Pancreas (tissue), 10 donors: Measurements from ENCODE around the gene FYB1. TPM values are rescaled to one million over a fixed set of nuclear protein-coding genes. Genes with fewer than 3 reads are reported as not detected.

Experiments
- ATAC-seq, 4 donors: fragments of 200-7000 bp; cut with Tn5 transposase; one replicate each; pipeline versions ENCODE4 v1.8.0 to v1.9.1; 2020; ENCODE audit warnings: mild to moderate bottlenecking in 4 of 4, moderate library complexity in 4 of 4
- DNase-seq, 6 donors: peaks; one replicate each; pipeline ENCODE4 v3.0.0-alpha.2; 2020
- FAIRE-seq: peaks from 2 replicates; lab custom pipeline; 2012; peaks lifted over from hg19 to GRCh38; lab: Jason Lieb, UNC
- H3K27ac ChIP-seq, 4 donors: fragments of 200-600 bp; sonication (generic); 1 replicate in 3 of 4; 2 replicates in 1 of 4; pipeline versions ENCODE4 v1.5.0 to v1.8.0; 2020
- H3K27me3 ChIP-seq, 4 donors: fragments of 200-600 bp; one replicate each; pipeline ENCODE4 v1.8.0; 2021
- H3K36me3 ChIP-seq, 3 donors: fragments of 200-600 bp; sonication (generic) in 1 of 3; one replicate each; pipeline versions ENCODE4 v1.5.0 to v1.8.0; 2020 to 2021
- H3K4me1 ChIP-seq, 3 donors: fragments of 200-600 bp; one replicate each; pipeline ENCODE4 v1.8.0; 2021
- H3K4me3 ChIP-seq, 4 donors: fragments of 200-600 bp; sonication (generic) in 2 of 4; one replicate each; pipeline versions ENCODE4 v1.5.0 to v1.8.0; 2020 to 2021
- H3K9me3 ChIP-seq, 4 donors: fragments of 200-600 bp; one replicate each; pipeline ENCODE4 v1.8.0; 2021
- WGBS, 2 donors: extraction: QIAGEN DNeasy Blood & Tissue Kit; methylation state at CpG; one replicate each; pipeline ENCODE4 v1.1.7; 2013; 5-methylcytosine and 5-hydroxymethylcytosine counted together
- intact Hi-C, 3 donors: fragments of 100-400 bp; cut with DNase I; formaldehyde crosslinking; loops; one replicate each; pipeline versions ENCODE4 v1.11.1 to v1.14.2; 2022
- polyA plus RNA-seq, 2 donors: library from polyadenylated mRNA; stranded (reverse); fragments of 200-250 nt; gene quantifications; one replicate each; pipeline ENCODE4 v1.2.3, GENCODE V29; 2013
- total RNA-seq, 6 donors: library from RNA; stranded (reverse); fragmentation: NEBNext Ultra II Directional in 4 of 6; extraction: Animal tissue kit (Norgen Biotek cat#: 25700) in 4 of 6; gene quantifications; one replicate each; pipeline versions ENCODE4 v1.2.1 to v1.2.4, GENCODE V29; 2021 to 2023
- TF ChIP-seq, protein P1 (sequence below), 4 donors: fragments of 200-600 bp; sonication (generic) in 3 of 4; IDR thresholded peaks; one replicate each; pipeline versions ENCODE4 v1.5.0 to v1.8.0; 2021; ENCODE audit warnings: antibody characterized with exemption in 4 of 4
- donor health status: healthy with polysubstance abuse.
- donor health status: DM: no; HTN: no; CAD: no; lungs with moderate emphysema.
- donor health status: DM: no; HTN: no; CAD: no.
- donor health status: control.
- donor health status: control.
- donor health status: Bipolar disorder and iron deficiency.
- donor health status: DM: yes; HTN: yes; CAD: no.
- donor health status: DM: no; HTN: no; CAD: no.
- donor health status: DM: no; HTN: no; CAD: no.
- donor health status: DM: yes; HTN: yes; CAD: no.

FYB1 gene
- total and polyA plus RNA-seq, 8 donors, result 0.49 to 16.9 (median 1.6) TPM

DNA sequence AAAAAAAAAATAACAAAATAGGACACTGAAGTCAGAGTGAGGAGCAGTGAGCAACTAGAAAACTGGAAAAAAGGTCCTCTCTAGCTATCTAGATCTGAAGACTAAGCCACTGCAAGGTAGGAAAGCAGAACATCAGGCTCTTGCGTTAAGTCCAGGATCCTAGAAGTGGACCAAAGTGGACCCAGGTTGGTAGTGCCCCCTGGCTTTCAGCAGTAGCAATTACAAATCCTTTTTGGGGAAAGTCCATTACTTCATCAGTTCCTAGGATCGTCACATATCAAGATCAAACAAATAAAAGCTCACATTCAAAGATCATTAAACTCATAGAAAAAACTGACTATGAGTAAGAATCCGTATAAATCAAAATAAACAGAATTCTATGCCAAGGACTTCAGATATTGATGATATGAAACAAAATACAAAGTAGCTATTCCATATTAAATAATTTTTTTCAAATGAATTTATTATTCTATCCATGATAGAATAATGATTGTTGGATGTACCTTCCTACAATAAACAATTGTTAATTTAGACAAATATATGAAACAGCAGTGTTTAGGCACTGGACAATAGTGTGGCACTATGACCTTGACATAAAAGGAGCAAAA lies 138.7 kb downstream of the FYB1 start:
- H3K4me1 ChIP-seq, result peaks cover 0 to 4% (median 0%) of the 10 kb centered on the region in 3 donors
- no peaks in the 10 kb centered on the region for H3K9me3 ChIP-seq
- H3K4me3 ChIP-seq, result no peak overlapping the region
- intact Hi-C loops, result no loop called here
- no peaks in the 10 kb centered on the region for H3K27me3 ChIP-seq
- peak; percentile 80 for FAIRE-seq
- DNase-seq, result peak in 4 of 6 donors; percentile 40 to 67 (median 48)
- no peaks in the 10 kb centered on the region for H3K36me3 ChIP-seq
- no peak overlapping the region for H3K27ac ChIP-seq
- WGBS, 2 donors, result 3 to 6% methylated on average over 3 of the region's 3 CpGs
- TF ChIP-seq, protein P1, sequence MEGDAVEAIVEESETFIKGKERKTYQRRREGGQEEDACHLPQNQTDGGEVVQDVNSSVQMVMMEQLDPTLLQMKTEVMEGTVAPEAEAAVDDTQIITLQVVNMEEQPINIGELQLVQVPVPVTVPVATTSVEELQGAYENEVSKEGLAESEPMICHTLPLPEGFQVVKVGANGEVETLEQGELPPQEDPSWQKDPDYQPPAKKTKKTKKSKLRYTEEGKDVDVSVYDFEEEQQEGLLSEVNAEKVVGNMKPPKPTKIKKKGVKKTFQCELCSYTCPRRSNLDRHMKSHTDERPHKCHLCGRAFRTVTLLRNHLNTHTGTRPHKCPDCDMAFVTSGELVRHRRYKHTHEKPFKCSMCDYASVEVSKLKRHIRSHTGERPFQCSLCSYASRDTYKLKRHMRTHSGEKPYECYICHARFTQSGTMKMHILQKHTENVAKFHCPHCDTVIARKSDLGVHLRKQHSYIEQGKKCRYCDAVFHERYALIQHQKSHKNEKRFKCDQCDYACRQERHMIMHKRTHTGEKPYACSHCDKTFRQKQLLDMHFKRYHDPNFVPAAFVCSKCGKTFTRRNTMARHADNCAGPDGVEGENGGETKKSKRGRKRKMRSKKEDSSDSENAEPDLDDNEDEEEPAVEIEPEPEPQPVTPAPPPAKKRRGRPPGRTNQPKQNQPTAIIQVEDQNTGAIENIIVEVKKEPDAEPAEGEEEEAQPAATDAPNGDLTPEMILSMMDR (IDR thresholded peaks at IDR 0.05), result peak; percentile 61 to 74 (median 69)
- peak; percentile 91 to 99 (median 95) for ATAC-seq

DNA sequence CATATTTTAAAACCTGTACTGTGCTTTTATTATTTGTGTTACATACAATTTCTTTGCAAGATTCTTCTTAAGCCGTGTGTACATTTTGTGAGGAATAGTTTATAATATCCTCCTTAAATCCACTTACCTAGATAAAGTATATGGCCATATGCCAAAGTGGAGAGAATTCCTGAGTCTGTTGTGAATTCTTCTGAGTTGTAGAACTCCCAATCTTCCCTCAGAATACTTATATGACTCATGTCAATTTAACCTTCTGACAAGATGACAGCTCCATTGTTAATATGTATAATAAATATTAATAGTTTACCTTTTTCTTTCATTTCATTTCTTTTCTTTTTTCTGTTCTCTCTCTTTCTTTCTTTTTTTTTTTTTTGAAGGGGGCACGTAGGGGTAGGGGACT lies 139.2 kb downstream of the FYB1 start:
- H3K27me3 ChIP-seq, result no peaks in the 10 kb centered on the region
- H3K36me3 ChIP-seq, result no peaks in the 10 kb centered on the region
- 60 to 67% methylated on average over 2 of the region's 2 CpGs for WGBS, 2 donors
- no peak overlapping the region for H3K27ac ChIP-seq
- intact Hi-C loops, result no loop called here
- no peak overlapping the region for H3K4me3 ChIP-seq
- FAIRE-seq, result no peak
- DNase-seq, result no peak
- TF ChIP-seq, protein P1 (IDR thresholded peaks at IDR 0.05), result no peak
- no peaks in the 10 kb centered on the region for H3K9me3 ChIP-seq
- peaks cover 0 to 4% (median 3%) of the 10 kb centered on the region in 3 donors for H3K4me1 ChIP-seq
- ATAC-seq, result no peak

DNA sequence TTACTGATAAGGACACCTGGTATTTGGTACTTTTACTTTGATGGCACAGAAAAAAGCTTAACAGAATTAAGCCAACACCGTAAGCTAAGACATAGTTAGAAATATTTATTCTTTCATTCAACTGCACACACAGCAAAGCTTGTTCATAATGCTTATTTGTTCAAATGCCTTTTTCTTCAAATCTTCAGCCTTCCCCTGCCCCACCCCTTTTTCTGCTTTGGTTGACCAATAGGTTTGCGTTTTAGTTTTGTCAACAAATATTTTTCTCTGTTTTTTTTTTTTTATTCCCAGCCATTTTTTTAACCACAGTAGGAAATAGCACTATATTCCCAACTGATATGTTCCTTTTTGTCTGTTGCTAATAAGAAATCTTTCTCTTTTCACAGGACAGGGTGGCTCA lies 140.2 kb downstream of the FYB1 start:
- no peak for FAIRE-seq
- Histone ChIP-seq H3K27ac (no peak overlapping the region), H3K36me3 (no peaks in the 10 kb centered on the region), H3K4me3 (no peak overlapping the region), H3K4me1 (peaks cover 0 to 4% (median 3%) of the 10 kb centered on the region in 3 donors), H3K9me3 (no peaks in the 10 kb centered on the region), H3K27me3 (no peaks in the 10 kb centered on the region)
- WGBS, 2 donors, result 44 to 48% methylated on average over 2 of the region's 2 CpGs
- DNase-seq, result no peak
- ATAC-seq, result no peak
- TF ChIP-seq, protein P1 (IDR thresholded peaks at IDR 0.05), result no peak
- intact Hi-C loops, result loop anchor here in 1 of 3 donors (10.0 kb wide), 1 partner anchor 54 kb away; no protein-coding TSS in a partner anchor

DNA sequence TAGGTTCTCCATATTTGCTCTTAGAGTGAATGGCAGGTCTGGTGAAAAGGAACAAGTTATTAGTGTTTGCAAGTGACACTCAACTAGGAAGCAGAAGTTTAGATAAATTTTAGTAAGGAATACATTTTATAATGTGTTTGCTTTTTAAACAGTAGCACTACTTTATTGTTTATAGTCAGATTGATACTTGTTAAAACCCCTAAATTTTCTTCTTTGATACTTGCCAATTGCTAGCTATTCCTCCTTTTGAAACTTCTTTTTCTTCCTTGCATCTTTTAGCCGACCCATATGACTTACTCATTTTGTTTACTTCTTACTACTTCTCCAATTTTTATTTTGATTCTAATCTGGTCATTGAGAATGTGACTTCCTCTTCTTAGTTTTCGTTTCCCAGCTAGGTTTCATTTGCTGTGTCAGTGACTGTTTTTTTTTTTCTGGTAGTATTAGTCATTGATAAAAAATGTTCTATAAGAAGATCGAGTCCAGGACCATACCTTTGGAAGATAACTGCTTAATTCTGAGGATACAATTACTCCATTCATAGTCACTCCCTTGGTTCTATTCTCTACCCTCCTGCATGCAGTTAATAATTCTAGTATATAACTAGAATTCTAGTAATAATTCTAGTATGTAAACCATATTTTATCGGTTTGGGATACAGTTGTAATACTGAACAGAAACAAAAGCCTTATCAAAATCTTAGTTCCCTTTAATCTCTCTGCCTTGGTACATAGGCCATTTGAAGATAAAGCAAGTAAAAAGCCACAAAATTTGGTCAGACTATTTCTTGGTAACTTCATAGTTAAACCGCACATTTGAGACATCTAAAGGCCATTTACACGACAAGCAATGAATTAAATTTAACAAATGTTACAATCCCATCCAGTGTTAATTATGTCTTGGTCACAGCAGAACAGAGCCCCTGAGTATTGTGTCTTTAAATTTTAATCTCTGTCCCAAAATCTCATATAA lies 142.3 kb downstream of the FYB1 start:
- H3K4me3 ChIP-seq, result no peak overlapping the region
- 43 to 44% methylated on average over 6 of the region's 6 CpGs for WGBS, 2 donors
- DNase-seq (no peak), ATAC-seq (no peak), FAIRE-seq (no peak)
- TF ChIP-seq, protein P1 (IDR thresholded peaks at IDR 0.05), result no peak
- peaks cover 3 to 13% (median 9%) of the 10 kb centered on the region in 3 donors for H3K4me1 ChIP-seq
- H3K9me3 ChIP-seq, result no peaks in the 10 kb centered on the region
- no peaks in the 10 kb centered on the region for H3K36me3 ChIP-seq
- no peaks in the 10 kb centered on the region for H3K27me3 ChIP-seq
- H3K27ac ChIP-seq, result peak overlapping the region in 1 of 4 donors; percentile 16
- intact Hi-C loops, result loop anchor here in 1 of 3 donors (10.0 kb wide), 1 partner anchor 52 kb away; no protein-coding TSS in a partner anchor
